Lower lobe of right lung (tissue), 2 donors: Measurements from ENCODE around the gene CCDC30. TPM values are rescaled to one million over a fixed set of nuclear protein-coding genes. Genes with fewer than 3 reads are reported as not detected.

Experiments used
- ATAC-seq, 2 donors: fragments of 200-7000 bp; cut with Tn5 transposase; one replicate each; pipeline ENCODE4 v1.9.1; 2020 to 2022; ENCODE audit warnings: mild to moderate bottlenecking in 2 of 2, moderate library complexity in 2 of 2
- DNase-seq: peaks from one replicate; pipeline ENCODE4 v3.0.0-alpha.2; 2020
- H3K27ac ChIP-seq: fragments of 200-600 bp; one replicate; pipeline ENCODE4 v1.8.0; 2022
- H3K27me3 ChIP-seq: fragments of 200-600 bp; one replicate; pipeline ENCODE4 v1.8.0; 2022; ENCODE audit warnings: low read depth
- H3K36me3 ChIP-seq: fragments of 200-600 bp; one replicate; pipeline ENCODE4 v1.8.0; 2022; ENCODE audit warnings: mild to moderate bottlenecking
- H3K4me1 ChIP-seq: fragments of 200-600 bp; one replicate; pipeline ENCODE4 v1.8.0; 2022
- H3K4me3 ChIP-seq: fragments of 200-600 bp; one replicate; pipeline ENCODE4 v1.8.0; 2022; ENCODE audit warnings: mild to moderate bottlenecking
- H3K9me3 ChIP-seq: fragments of 200-600 bp; one replicate; pipeline ENCODE4 v1.8.0; 2022
- CTCF ChIP-seq: fragments of 200-600 bp; IDR thresholded peaks from one replicate; pipeline ENCODE4 v1.8.0; 2022; ENCODE audit warnings: antibody characterized with exemption, mild to moderate bottlenecking
- intact Hi-C: fragments of 100-400 bp; cut with DNase I; formaldehyde crosslinking; loops from one replicate; pipeline ENCODE4 v1.11.0; 2022
- long read RNA-seq: library from polyadenylated mRNA; unstranded; transcript quantifications from one replicate; pipeline ENCODE4 v2.0.0, GENCODE V29; 2021
- total RNA-seq: library from RNA; stranded (reverse); fragmentation: NEBNext Ultra II Directional; extraction: Animal tissue kit (Norgen Biotek cat#: 25700); gene quantifications from one replicate; pipeline ENCODE4 v1.2.1, GENCODE V29; 2021
- donor health status: DM: no; HTN: yes; CAD: no; lungs with severe emphysema.

The CCDC30 gene
- total RNA-seq: 10.2 TPM
- long read RNA-seq, partial matches to known transcripts: 2 of 13 reads
- long read RNA-seq, other reads (novel, unspliced or antisense): 11 of 13 reads

GRCh38 chr1:42462828-42463763 lies at the start of gene CCDC30:
CCDC30 (plus strand) TSS chr1:42463286; CDS start chr1:42480552, 17,266 bp downstream.
- Histone ChIP-seq H3K36me3 (peaks cover 30% of the 10 kb centered on the region), H3K4me1 (peaks cover 22% of the 10 kb centered on the region), H3K9me3 (no peaks in the 10 kb centered on the region), H3K27me3 (no peaks in the 10 kb centered on the region), H3K4me3 (peak within 1 kb of the TSS; percentile 80), H3K27ac (peak within 1 kb of the TSS; percentile 79)
- peak; percentile 99 to 100 for ATAC-seq
- TF ChIP-seq CTCF: no peak
- peak; percentile 97 for DNase-seq
- intact Hi-C loops: no loop called here

GRCh38 chr1:42414551-42415496 lies 48.3 kb upstream of the CCDC30 start:
- Histone ChIP-seq H3K4me3 (no peak overlapping the region), H3K4me1 (no peaks in the 10 kb centered on the region), H3K27ac (no peak overlapping the region), H3K36me3 (no peaks in the 10 kb centered on the region), H3K9me3 (no peaks in the 10 kb centered on the region), H3K27me3 (no peaks in the 10 kb centered on the region)
- ATAC-seq (no peak), DNase-seq (no peak)
- no peak for TF ChIP-seq CTCF
- intact Hi-C loops: no loop called here

DNA sequence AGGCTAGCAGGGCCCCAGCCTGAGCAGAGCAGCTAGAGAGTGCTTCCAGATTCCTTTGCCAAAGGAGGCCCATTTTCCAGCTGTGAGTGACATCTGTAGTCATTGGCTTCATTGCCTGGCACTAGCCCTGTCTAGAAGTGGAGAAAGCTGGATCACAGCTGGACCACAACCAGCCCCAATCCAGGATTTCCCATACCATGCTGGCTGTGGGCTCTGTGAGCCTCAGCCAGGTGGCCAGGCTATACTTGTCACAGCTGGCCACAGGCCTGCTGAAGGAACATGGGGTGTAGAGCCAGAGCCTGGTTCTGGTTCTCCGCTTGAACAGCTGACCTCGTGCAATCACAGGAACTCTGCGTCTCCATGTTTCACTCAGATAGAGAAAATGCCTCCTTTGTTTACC lies 45.9 kb upstream of the CCDC30 start:
- Histone ChIP-seq H3K27me3 (no peaks in the 10 kb centered on the region), H3K27ac (no peak overlapping the region), H3K4me1 (peaks cover 14% of the 10 kb centered on the region), H3K9me3 (no peaks in the 10 kb centered on the region), H3K36me3 (no peaks in the 10 kb centered on the region), H3K4me3 (no peak overlapping the region)
- TF ChIP-seq CTCF: no peak
- intact Hi-C loops: no loop called here
- ATAC-seq: peak in 1 of 2 donors; percentile 48
- no peak for DNase-seq

DNA sequence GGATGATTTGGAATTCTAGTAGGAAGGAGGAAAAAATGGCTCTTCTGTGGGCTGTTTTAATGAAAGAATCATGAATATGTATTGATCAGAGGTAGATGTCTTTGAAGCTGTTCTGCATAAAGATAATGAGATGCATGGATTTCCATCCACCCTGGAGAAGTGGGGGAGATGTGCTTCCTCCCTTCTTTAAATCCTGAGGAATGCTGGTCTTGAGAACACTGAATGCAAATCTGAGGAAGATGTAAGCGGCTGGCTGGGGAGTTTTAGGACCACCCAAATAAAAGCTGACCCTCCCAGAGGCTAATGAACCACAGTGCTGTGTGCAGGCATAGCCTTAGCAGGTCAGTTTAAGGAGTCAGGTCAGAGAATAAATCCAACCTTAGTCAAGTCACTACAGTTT lies 44.6 kb upstream of the CCDC30 start:
- H3K9me3 ChIP-seq: no peaks in the 10 kb centered on the region
- H3K36me3 ChIP-seq: no peaks in the 10 kb centered on the region
- ATAC-seq (no peak), DNase-seq (no peak)
- intact Hi-C loops: no loop called here
- TF ChIP-seq CTCF: no peak
- H3K4me1 ChIP-seq: peaks cover 14% of the 10 kb centered on the region
- H3K27ac ChIP-seq: no peak overlapping the region
- no peaks in the 10 kb centered on the region for H3K27me3 ChIP-seq
- H3K4me3 ChIP-seq: no peak overlapping the region

- no peak overlapping the region for H3K27ac ChIP-seq
- no peaks in the 10 kb centered on the region for H3K36me3 ChIP-seq
- no peak for TF ChIP-seq CTCF
- DNase-seq (no peak), ATAC-seq (peak in 1 of 2 donors; percentile 48)
- intact Hi-C loops: no loop called here
- peaks cover 14% of the 10 kb centered on the region for H3K4me1 ChIP-seq
- H3K27me3 ChIP-seq: no peaks in the 10 kb centered on the region
- H3K4me3 ChIP-seq: no peak overlapping the region
- no peaks in the 10 kb centered on the region for H3K9me3 ChIP-seq
Measured at GRCh38 chr1:42419126-42419821, 43.8 kb upstream of the CCDC30 start.
